HG03108 (cell line): ENCODE measurements around the gene RPL37A.
A peak's percentile ranks its signal among the peaks of the same experiment; 100 is the strongest.

Source experiments
- ATAC-seq: cut with Tn5 transposase; IDR thresholded peaks from one replicate; pipeline ENCODE4 v1.9.1; 2021; ENCODE audit warnings: moderate library complexity; ENCODE audit not compliant: unreplicated experiment

The RPL37A gene

DNA sequence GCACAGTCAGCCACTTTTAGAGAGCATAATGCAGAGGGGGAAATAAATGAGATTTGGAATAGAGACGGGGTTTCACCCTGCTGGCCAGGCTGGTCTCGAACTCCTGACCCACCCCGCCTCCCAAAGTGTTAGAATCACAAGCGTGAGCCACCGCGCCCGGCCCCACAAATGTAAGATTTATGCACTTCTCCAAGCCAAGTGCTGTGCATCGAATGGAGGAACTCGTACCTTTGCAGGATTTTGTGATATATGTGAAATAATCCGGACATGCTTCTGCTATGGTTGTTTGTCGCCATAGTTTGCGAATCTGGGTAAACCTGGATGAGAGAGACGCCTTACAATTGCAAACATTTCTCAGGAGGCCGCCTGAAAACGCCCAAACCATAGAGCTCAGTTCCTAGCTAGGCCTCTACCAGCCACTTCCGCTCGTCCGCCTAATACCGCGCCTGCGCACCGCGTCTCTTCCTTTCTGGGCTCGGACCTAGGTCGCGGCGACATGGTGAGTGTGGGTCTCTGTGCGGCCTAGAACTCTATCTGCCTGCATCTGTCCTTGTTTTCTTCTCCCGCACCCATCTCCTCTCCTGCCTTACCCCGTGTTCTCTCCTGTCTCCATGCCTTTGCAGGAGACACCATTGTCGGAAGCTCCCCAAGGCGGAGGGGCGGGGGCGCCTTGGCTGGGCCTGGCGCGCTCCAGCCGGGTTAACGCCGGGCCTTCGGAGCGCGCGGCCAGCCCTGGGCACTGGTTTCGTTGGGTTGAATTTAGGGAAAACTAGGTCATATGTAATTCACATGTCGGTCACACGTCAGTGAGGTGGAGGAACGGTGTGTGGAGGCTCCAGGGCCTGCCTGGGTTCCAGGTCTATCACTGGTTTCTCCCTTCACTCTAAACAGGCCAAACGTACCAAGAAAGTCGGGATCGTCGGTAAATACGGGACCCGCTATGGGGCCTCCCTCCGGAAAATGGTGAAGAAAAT, at the start of gene RPL37A:
RPL37A (plus strand) TSS at position 466 of the 974 bp plus-strand sequence; CDS start at position 497, 31 bp downstream.
- ATAC-seq, result peak; percentile 90

DNA sequence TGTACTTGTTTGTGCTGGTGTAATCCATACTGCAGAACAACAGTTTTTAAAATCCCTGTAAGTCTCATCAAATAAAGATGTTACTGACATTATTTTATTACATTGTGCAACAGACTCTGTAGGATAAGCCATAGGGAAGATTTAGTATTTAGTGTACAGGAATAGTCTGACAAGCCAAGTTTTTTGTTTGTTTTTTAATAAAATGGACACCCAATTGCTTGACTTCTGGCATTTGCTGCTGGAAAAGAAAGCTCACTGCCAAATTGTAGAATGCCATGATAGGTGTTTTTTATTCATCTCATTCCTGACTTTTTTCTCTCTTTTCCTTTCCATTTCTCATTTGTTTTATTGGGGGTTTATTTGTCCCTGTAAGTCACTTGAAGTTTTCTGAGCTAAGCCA, 48.3 kb upstream of the RPL37A start:
- no peak for ATAC-seq

DNA sequence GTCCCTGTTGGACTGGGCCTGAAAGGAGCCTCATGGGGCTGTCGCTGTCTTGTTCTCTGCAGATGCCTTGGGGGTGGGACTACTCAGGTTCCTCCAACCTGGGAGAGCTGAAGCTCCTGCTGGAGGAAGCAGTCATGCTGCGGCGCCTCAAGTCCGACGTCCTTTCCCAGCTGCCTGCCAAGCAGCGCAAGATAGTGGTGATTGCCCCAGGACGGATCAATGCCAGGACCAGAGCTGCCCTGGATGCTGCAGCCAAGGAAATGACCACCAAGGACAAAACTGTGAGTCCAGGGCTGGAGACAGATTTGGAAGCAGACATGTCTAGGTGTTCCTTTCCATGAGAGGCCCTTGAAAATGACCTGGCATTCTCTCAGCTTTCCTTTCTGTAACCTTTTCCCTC, 47.9 kb upstream of the RPL37A start:
- no peak for ATAC-seq

DNA sequence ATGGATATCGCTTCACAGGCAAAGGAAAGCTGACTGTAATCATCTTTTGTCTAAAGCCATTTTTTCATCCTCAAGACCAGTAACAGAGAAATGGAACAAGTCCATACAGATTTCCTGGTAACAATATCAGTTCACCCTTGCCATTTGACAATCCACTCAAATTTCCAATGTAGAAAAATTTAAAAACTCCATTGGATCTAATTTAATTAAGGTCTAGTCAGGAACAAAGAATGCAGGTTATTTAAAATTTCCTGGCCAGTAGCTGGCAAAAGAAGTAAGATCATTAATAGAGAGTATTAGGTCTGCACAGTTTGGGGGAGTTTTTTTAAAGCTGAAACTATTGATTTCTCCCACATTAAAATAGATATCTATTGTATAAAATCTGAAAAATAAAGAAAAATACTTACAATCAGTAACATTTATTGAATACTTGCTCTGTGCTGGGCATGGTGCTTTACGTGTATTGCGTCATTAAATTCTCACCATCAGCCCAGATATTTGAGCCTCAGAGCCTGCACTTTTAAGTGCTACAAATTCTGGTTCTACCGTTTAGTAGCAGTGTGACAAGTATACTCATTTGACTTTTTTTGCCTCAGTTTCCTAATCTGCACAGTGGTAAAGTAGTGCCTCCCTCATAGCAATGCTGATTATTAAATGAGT, 44.6 kb upstream of the RPL37A start:
- ATAC-seq, result no peak

DNA sequence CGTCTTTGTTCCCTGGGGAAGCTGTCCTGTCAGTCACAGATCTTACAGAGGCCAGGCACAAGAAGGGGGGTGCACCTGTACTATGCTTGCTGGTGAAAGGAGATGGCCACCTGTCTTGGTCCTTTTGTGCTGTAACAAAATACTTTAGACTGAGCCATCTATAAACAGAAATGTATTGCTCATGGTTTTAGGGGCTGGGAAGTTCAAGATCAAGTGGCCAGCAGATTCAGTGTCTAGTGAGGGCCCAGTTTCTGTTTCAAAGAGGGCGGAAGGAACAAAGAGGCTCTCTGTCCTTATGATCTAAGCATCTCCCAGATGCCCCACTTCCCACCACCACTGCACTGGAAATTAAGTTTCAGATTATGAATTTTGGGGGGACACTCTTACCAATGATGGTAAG, 35.5 kb upstream of the RPL37A start:
- no peak for ATAC-seq

DNA sequence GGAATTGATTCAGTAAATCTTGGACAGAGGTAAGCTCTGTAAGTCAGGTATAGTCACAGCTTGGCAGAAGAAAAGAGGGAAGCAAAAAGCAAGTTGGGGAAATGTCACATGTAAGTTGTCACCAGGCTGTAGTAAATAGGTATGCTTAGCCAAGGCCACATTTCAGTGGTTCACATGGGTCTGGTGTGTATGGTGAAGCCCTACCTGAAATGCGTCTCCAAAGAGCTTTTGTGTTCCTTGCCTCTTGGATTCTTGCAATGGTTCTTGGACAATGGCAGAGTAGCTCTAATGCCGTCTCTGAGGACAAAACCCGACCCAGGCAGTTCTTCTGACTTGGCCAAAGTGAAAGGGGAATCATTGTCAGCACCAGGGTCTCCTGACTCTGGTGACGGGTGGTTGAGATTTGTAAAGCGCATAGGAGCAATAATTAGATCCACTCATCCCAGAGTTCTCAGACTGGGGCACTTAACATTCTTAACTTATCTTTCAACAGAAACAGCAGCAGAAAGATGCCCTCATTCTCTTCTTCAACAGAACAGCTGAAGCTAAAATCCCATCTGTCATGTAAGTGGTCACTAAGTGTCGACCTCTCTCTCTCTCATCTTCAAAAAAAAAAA, 34.4 kb upstream of the RPL37A start:
- ATAC-seq, result no peak

DNA sequence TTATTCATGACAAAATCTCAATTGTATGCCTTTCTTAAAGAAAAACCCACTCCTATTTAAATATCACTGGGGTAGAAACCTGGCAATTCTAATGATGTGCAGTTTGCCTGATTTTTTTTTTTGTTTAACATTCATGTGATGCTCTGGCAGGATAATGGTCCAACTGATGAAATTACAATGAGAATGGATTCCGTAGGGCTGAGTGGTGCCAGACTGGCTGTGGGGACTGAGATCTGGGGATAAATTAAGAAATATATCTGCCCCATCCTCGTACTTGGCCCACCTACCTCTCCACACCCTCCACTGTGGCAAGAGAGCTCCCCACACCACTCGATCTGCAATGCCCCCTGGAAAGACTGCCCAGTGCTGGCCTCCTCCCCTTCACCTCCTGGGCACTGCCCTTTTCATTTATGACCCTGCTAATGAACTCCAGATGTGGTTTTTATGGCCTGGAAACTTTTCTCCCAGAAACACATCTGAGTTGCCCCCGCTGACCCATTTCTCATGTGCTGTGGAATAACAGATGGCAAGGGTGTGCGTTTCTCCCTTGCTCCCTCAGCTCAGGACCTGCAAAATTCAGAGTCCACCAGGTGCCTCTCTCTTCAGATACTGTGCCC, 33.0 kb upstream of the RPL37A start:
- no peak for ATAC-seq

DNA sequence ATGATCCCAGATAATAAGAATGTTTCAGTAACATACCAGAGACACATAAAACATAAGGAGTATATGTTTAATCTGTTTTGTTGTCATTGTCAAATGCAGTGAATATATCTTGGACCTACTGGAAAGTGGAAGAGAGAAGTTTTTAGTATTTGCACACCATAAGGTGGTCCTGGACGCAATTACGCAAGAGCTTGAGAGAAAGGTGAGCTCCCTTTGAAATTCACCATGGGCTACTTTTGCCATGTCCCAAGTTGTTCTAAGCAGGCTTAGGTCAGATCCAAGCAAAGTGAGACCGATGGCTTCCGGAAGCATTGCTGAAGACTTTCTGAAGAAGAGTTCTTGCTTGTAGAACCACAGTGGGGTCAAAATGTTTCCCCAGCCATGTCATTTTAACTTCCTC, 30.8 kb upstream of the RPL37A start:
- ATAC-seq, result no peak

DNA sequence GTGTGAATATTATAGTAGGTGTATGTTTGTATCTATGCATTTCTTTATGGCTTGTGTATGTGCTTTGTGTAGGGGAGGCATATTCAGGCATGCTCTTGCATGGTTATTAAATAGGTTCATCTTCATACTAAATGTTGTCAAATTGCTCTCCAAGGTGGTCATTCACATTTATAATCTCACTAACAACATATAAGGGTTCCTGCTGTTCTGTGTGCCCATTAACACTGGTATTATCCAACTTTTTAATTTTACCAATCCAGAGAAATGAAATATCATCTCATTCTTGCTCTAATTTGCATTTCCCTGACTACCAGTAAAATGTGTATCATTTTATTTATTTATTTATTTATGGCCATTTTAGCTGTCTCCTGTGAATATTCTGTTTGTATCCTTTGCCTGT, 29.0 kb upstream of the RPL37A start:
- ATAC-seq, result no peak

DNA sequence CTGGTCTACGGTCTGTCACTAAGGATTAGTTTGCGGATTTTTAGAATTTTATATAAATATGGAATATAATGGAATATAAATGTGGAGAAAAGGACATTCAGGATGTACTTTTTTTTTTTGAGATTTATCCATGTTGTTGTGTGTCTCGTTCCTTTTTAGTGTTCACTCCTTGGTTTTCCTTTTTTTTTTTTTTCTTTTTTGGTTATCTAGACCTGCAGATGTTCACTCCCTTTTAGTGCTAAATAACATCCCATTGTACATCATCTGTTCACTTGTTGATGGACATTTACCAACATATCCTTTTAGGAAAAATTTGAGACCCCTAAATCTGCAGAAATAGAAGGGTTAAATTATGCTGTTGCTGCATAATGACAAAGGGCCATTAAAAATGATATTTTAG, 25.5 kb upstream of the RPL37A start:
- no peak for ATAC-seq

DNA sequence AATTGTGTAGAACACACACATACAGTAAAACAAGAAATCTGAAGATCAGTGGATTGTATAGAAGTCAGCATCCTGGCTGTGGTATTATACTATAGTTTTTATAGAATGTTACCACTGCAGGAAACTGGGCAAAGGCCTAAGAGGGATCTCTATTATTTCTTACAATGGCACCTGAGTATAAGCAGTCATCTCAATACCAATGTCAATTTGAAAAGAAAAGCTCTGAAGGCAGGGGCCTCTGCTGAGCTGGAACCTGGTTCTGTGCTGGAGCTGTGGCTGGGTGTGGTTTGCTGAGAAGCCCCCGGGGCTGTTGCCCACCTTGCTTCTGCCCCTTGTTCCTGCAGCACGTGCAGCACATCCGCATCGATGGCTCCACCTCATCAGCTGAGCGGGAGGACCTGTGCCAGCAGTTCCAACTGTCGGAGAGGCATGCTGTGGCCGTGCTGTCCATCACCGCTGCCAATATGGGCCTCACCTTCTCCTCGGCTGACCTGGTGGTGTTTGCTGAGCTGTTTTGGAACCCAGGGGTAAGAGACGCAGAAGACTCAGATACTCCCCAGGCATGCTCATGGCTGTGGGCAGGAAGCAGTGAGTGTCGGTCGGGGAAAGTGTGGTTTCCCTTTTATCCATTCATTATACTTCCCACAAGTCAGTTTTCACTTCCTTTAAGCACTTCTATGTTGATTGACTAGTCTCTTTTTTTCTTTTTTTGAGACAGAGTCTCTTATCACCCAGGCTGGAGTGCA, 23.5 kb upstream of the RPL37A start:
- peak; percentile 53 for ATAC-seq

DNA sequence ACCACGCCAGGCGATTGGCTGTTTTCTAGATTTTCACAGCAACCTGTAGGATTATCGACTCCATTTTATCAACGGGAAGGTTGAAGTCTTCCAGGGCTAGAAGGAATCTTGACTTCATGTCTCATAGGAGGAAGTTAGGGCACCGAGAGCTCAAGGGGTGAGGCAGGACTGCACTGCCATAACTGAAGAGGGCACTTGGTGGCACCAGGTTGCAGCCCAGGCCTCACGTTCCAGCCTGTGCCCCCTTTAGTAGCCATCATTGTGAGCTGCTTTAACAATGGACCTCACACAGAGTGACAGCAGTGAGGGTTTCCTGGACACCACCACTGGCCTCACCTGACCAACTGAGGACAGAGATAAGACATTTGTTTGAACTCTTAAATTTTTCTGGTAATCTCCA, 22.9 kb upstream of the RPL37A start:
- ATAC-seq, result no peak

DNA sequence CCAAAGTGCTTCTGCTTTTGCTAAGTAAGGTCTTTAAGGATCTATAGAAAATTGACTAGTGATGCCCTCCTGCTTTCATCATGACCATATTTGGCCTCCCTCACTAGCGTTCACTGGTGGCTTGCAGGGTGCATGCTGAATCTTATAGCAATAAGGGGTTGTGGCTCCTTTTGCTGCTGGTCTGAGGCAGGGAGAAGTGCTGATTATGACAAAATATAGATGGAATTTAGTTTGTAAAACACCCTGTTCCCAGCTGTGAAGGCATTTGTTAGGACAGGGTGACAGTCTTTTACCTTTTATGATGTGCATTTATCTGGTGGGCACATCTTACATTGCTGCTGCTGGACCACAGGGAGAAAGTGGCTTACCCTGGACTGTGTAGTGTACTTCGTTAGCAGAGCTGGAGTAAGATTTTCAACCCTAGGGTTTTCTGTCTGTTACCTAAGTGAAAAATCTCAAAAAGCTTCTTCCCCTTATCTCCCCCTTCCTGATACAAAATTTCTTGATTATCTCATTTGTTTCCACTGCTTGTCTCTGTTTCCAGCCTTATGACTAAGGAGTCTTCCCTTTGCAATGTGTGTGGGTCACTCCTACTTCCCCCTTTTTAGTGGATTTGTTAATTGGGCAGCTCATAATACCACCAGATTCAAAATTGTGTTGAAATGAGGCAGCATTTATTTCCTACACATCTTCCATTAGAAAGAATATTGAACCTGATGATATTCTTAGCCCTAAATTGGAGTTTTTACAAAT, 21.2 kb upstream of the RPL37A start:
- ATAC-seq, result no peak

DNA sequence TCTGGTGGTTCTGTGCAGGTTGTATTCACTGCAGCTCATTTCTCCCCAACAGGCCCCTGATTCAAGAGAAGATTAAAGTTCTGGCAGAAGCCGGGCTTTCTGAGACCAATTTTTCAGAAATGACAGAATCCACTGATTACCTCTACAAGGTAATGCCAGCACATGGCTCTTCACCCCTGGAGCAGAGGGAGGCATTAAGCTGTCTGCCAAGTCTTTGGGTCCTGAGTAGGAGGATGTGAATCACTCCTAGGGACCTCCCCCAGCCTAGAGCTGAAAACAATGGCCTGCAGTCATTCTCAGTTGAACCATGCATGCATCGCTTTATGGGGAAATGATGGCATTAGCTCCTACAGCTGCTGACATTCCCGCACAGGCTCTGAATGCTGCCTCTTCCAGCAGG, 20.5 kb upstream of the RPL37A start:
- no peak for ATAC-seq

DNA sequence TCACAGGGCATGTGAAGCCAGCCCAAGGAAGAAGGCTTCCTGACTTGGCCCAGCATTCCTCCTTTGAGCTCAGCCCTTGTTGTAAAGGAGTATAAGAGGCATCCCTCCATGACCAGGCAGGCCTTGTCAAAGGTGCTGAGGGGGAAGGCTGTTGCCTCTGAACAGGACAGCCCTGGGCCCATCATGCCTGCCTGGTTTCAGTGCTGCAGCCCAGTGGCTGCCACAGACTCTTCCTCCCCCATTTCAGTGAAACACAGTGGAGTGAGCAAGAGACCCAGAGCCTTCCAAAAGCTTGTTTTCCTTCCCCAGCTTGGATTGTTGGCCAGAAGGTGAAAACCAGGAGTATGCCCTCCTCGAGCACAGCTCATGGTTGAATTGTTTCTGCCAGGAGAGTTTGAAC, 19.9 kb upstream of the RPL37A start:
- ATAC-seq, result no peak

DNA sequence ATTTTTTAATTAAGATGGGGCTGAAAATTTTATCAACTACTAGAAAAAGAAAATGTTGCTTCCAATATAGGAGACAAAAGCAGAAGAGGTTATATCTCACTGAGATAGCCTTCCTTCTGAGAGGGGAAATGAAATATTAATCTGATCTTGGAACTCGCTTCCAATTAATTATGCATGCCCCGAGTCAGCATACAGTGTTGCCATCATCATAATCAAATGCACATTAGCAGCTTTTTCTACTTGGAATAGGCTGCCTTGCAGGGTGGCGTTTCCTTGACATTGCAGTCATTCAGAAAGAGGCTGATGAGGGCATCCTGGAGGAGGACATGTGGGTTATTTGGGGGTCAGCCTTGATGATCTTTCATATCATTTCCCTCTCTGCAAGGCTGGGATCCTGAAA, 18.4 kb upstream of the RPL37A start:
- ATAC-seq, result no peak

DNA sequence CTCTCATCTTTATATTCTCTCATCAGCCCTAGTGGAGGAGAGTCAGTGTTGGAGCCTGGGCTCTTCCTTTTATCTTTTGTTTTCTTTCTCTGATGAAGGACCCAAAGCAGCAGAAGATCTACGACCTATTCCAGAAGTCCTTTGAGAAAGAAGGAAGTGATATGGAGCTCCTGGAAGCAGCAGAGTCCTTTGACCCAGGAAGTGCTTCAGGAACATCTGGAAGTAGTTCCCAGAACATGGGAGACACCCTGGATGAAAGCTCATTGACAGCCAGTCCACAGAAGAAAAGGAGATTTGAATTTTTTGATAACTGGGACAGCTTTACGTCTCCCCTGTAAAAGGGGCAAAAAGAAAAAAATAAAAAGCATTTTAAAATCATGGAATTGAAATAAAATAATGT, 16.0 kb upstream of the RPL37A start:
- no peak for ATAC-seq

DNA sequence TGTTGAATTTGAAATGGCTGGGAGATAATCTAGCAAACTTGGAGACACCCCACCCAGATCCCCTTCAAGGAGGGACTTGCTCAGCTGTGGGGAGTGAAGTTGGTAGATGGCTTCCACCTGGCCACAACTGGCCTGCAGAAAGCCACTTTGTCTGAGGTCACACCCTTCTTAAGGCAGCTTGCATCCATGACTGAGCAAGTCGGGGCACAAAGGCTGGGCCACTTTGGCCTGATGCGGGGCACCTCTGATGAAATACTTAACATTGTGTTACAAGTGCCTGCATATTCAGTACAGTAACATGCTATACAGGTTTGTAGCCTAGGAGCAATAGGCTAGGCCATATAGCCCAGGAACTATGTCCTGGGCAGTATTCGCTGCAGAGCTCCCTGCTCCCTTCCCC, 13.4 kb upstream of the RPL37A start:
- no peak for ATAC-seq

DNA sequence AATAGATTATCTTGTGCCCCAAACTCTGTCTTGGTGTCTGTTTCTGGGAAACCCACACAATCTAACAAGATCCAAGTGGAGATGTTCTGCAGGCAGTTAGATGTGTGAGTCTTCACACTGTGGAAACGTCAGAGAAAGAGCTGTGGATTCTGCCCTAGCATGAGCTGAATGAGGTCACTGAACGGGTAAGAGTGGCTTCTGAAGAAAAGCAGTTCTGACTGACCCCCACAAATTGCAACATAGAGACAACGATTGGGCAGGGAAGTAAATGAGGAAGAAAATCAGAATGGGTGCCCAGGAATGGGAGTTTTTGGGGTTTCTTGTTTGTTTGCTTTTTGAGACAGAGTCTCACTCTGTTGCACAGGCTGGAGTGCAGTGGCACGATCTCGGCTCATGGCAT, 12.9 kb upstream of the RPL37A start:
- no peak for ATAC-seq

DNA sequence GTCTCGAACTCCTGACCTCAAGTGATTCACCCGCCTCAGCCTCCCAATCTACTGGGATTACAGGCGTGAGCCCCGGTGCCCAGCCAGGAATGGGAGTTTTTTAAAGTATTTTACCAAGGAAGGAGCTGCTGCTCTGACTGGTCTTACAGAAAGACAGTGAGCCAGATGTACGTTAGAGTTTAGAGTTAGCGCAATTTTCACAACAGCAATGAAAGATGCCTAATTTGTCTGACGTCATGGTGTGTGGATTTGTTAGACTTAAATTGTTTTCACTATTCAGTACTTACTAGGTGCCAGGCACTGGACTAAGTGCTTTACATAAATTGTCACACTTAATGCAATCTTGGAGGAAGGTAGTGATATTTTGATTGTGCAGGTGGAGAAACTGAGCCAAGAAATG, 12.4 kb upstream of the RPL37A start:
- no peak for ATAC-seq
